Eye (tissue), 1 donor: ENCODE data around the gene FAM210B.
"Not testable (repeated sequence)": the region's sequence is repeated elsewhere in the genome, so short reads cannot be mapped to it uniquely, and the experiment has no call there.

Experiments used
- DNase-seq: peaks from one replicate; pipeline ENCODE4 v3.0.0-alpha.2; 2015

Gene FAM210B

DNA sequence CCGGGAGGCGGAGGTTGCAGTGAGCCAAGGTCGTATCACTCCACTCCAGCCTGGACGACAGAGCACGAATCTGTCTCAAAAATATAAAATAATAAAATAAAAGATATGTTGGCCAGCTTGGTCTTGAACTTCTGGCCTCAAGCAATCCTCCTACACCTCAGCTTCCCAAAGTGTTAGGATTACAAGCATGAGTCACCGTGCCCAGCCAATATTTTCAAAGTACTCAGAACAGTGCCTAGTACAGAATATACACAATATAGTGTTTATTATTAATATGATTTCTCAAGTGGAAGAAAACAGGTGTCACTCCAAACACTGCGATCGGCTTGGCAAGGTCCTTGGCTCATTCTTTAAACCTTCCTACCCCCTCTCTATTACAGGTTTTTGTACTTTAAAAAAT is 3.1 kb downstream of the FAM210B start:
- DNase-seq = no peak

GRCh38 chr20:56362833-56363413 is 4.1 kb downstream of the FAM210B start:
- DNase-seq = no peak

DNA sequence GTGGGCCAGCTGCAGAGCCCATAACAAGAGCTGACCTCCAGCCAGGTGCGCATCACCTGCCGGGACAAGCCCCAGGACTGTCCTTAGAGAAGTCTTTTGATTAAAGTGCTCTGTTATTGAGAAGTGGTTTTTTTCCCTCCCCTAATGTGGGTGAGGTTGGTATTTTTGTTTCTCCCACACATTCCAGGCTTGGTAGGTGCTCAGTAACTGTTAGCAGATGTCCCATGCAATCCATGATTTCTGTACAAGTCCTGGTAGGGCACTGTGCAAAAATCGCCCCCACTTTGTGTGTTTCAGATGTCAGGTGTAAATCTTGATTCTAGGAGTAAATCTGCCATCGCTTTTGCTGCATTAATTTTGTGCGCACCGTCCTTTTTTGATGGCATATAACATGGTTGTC is 4.7 kb downstream of the FAM210B start:
- no peak for DNase-seq

DNA sequence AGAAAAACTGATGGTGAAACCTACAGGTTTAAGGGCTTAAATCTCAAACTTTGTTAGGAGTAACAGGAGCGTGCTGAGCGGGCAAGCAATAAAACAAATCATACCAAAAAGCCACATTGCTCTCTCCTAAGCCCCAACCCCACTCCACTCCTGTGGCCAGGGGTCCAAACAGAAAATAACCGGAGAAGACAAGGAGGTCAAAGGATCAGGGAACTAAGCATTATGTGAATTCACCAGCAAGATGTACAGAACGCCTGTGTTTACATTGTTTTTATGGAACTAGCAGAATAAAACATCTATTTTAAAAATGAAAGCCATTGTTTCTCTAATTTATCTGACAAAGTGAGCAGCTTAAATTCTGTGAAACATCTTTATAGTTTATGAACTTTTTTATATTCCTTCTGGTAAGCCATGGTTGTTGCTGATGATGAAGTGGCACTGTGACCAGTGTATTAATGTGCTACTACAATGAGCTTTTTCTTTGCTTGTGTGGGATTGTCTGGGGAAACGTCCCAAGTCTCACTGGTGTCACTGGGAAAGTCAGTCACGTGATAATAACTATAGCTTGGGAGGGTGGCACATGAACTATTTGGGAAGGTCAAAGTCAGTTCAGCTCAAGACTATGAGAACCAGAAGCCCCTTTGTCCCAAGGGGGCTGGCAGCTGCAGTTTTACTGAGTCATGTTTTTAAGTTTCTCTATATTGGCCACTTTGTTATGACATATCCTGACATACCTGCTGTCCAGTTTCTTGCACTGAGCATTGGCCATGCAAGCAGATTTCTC is 9.8 kb downstream of the FAM210B start:
- no peak for DNase-seq

GRCh38 chr20:56369179-56369578 is 10.4 kb downstream of the FAM210B start:
- no peak for DNase-seq

- DNase-seq = no peak
Measured at GRCh38 chr20:56371977-56372376, 13.2 kb downstream of the FAM210B start.

DNA sequence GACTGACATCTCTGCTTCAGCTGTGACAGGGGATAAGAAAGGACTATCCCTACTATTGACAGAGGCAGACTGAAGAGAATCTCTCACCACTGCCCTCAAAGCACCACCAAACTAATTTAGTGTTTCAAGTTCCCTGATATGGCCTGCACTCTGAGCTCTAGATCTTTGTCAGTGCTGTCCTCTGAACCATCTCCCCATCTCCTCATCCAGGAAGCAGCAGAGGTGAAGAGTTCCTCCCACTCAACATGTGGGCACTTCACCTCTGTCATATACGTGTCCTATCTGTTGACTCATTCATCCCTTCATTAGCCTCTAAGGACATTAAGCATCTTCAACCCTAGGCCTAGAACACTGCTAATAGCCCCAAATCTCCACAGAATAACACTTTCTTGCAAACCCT is 14.1 kb downstream of the FAM210B start:
- DNase-seq = no peak

DNA sequence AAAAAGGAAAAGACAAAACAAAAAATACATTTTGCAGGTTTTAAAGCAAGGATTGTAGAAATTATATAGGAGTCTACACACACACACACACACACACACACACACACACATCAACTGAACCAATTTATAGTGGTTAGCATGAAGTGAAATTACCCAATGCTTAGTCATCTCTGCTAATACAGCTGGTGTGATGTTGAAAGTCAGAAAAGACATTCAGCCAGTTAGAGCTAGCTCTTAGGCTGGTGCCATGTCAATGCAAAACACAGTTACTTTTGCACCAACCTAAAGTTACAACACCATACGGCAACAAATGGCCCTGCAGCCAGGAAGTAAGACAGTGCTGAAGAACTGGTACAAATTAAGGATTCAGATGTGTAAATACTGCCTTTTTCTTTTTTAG is 15.2 kb downstream of the FAM210B start:
- DNase-seq = no peak

GRCh38 chr20:56376331-56376730 is 17.6 kb downstream of the FAM210B start:
- no peak for DNase-seq

GRCh38 chr20:56378386-56378785 is 19.6 kb downstream of the FAM210B start:
- DNase-seq = no peak

GRCh38 chr20:56380375-56380774 is 21.6 kb downstream of the FAM210B start:
- no peak for DNase-seq

DNA sequence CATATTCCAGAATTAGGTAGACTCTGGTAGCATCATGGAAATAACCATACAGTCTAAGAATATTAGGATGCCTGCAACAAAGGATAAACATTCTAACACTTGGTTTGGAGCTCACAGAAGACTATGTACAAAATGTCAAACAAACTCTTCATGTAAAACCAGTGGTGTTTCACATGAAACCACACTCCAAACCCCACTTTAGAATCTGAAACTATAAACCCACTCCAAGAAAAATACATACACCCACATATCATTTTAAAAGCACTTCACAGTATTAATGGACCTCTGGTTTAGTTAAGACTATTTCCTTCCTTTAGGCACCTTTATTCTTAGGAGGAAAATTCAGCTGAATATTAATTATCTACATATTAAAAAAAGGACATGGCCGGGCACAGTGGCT is 22.7 kb downstream of the FAM210B start:
- no peak for DNase-seq

DNA sequence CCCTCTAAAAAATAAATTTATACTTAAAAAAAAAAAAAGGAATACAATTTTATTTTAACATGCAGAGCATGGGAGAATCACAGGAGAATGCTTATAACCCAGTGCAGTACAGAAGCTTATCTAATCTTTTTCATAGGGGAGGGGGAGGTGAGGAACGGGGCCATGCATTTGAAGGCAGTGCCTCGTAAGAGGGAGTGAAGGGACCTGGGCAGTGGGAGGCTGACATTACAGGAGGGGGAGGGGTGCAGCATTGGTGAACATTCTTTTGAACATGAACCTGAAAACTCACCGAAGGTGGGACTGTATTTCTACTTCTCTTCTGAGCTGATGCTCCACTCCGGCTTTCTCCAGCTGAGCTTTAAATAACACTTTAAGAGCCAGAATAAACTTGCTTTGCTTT is 23.9 kb downstream of the FAM210B start:
- DNase-seq = no peak

- no peak for DNase-seq
Measured at GRCh38 chr20:56383334-56383733, 24.6 kb downstream of the FAM210B start.

GRCh38 chr20:56385130-56385529 is 26.4 kb downstream of the FAM210B start:
- no peak for DNase-seq

- DNase-seq = no peak
Measured at GRCh38 chr20:56386219-56386618, 27.4 kb downstream of the FAM210B start.

- no peak for DNase-seq
Measured at GRCh38 chr20:56388882-56389281, 30.1 kb downstream of the FAM210B start.

GRCh38 chr20:56389807-56390206 is 31.0 kb downstream of the FAM210B start:
- no peak for DNase-seq

DNA sequence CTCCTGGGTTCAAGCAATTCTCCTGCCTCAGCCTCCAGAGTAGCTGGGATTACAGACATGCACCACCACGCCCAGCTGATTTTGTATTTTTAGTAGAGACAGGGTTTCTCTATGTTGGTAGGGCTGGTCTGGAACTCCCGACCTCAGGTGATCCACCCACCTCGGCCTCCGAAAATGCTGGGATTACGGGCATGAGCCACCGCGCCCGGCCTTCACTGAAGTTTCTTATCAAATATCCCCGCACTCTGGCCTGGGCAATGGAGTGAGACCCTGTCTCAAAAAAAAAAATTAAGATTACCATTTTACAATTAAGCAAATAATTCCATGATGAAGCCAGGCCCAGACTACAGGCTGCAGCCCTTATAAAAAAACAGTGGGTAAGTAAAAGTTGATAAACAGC is 31.6 kb downstream of the FAM210B start:
- not testable (repeated sequence) for DNase-seq

- no peak for DNase-seq
Measured at GRCh38 chr20:56391037-56391436, 32.3 kb downstream of the FAM210B start.

DNA sequence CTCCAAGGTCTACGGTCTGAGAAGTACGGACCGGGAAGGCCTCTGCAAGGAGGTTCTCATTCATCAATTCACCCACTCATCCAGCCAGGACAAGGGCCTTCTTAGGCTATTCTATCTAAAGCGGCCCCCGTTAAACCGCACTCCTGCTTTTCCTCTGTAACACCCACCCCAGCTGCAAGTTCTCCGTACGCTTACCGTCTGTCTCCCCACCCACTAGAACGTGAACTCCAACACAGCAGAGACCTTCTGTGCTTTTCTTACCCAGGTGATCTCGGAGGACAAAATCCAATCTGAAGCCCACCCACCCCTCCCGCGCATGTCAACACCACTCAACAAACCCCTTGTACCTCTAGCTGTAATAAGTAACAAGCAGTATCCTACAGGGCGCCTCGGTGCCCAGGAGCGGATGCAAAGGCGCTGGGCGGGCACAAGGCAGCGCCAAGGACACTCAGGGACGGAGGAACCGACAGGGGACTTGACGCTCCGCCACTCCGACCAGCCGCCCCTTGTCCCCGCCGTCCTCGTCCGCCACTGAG is 32.9 kb downstream of the FAM210B start:
- peak; percentile 28 for DNase-seq

GRCh38 chr20:56392132-56392880 is 33.5 kb downstream of the FAM210B start, which contains the start of the genes AURKA and CSTF1:
Gene AURKA, minus strand, starts transcription at chr20:56392215. Its CDS starts 4,018 bp downstream, at chr20:56388197.
Gene CSTF1, plus strand, starts transcription at chr20:56392645. Its CDS starts 2,908 bp downstream, at chr20:56395553.
- DNase-seq = peak; percentile 100

DNA sequence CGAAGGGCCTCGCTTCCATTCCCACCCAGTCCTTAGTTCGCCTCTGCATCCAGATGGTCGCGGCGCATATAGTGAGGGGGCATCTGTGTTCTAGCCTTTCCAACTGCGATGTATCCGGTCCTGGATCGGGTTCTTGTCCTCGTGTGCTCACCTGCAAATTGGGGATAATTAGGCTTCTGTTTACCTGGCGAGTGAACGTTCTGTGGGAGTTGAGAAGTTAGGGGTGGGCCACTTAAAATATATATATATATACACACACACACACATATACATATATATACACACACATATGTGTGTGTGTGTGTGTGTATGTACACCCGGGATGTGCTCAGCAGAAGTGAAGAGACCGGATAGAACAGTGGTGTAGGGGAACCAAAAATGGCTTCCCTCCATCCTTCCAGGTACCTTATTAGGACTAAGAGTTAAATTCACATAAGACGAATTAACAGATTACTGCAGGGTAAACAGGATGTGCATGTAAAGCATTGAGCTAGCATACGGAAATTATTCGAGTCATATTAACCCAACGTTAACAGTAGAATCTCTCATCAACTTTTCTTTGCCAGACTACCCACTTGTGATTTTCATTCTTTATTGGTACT is 34.2 kb downstream of the FAM210B start:
- no peak for DNase-seq
